Activated gamma-delta T cell treated with Interleukin-2 at 50 U/mL for 16 hours (primary cell): ENCODE data around the gene MED15.
"Not testable (repeated sequence)": the region's sequence is repeated elsewhere in the genome, so short reads cannot be mapped to it uniquely, and the experiment has no call there.

ENCODE experiments used
- DNase-seq: peaks from one replicate; pipeline ENCODE4 v3.0.0-alpha.2; 2020

MED15 gene

GRCh38 chr22:20532256-20532993 lies 25.0 kb downstream of the MED15 start:
- DNase-seq = no peak

- no peak for DNase-seq
These were observed 25.9 kb downstream of the MED15 start for GRCh38 chr22:20533095-20533878.

GRCh38 chr22:20533879-20534265 lies 26.5 kb downstream of the MED15 start:
- no peak for DNase-seq

- DNase-seq = no peak
These were observed 29.3 kb downstream of the MED15 start for GRCh38 chr22:20536590-20537324.

- DNase-seq = no peak
These were observed 29.9 kb downstream of the MED15 start for GRCh38 chr22:20537325-20537756.

GRCh38 chr22:20537983-20538382 lies 30.6 kb downstream of the MED15 start:
- DNase-seq = no peak

GRCh38 chr22:20538875-20539274 lies 31.5 kb downstream of the MED15 start:
- DNase-seq = not testable (repeated sequence)

- no peak for DNase-seq
These were observed 34.6 kb downstream of the MED15 start for GRCh38 chr22:20542055-20542454.

GRCh38 chr22:20542736-20543135 lies 35.3 kb downstream of the MED15 start:
- no peak for DNase-seq

GRCh38 chr22:20545318-20545634 lies 37.9 kb downstream of the MED15 start:
- not testable (repeated sequence) for DNase-seq

- DNase-seq = no peak
These were observed 38.5 kb downstream of the MED15 start for GRCh38 chr22:20545681-20546521.

GRCh38 chr22:20546541-20546950 lies 39.1 kb downstream of the MED15 start:
- no peak for DNase-seq

GRCh38 chr22:20547029-20547428 lies 39.6 kb downstream of the MED15 start:
- DNase-seq = no peak

GRCh38 chr22:20548806-20549205 lies 41.4 kb downstream of the MED15 start:
- DNase-seq = no peak

- DNase-seq = peak; percentile 68
These were observed 41.9 kb downstream of the MED15 start for GRCh38 chr22:20549232-20549841.

GRCh38 chr22:20550057-20550817 lies 42.8 kb downstream of the MED15 start:
- no peak for DNase-seq

GRCh38 chr22:20550851-20551744 lies 43.7 kb downstream of the MED15 start:
- DNase-seq = peak; percentile 39

GRCh38 chr22:20551805-20552442 lies 44.5 kb downstream of the MED15 start:
- no peak for DNase-seq

GRCh38 chr22:20552443-20553401 lies 45.3 kb downstream of the MED15 start:
- DNase-seq = no peak
